NOMO-1 treated with dmso at 0.1 percent for 144 hours (cell line): Measurements from ENCODE around the gene IL32.

ENCODE experiments used
- DNase-seq: peaks from one replicate; lab custom pipeline; 2025; ENCODE audit not compliant: unreplicated experiment; lab: John Stamatoyannopoulos, UW

Gene IL32

GRCh38 chr16:3113765-3114479, 48.5 kb downstream of the IL32 start:
- DNase-seq: no peak

- DNase-seq: no peak
Measured at GRCh38 chr16:3115003-3115402, 49.6 kb downstream of the IL32 start.

- no peak for DNase-seq
Measured at GRCh38 chr16:3115561-3115960, 50.1 kb downstream of the IL32 start.

GRCh38 chr16:3118204-3118790, 52.9 kb downstream of the IL32 start:
- DNase-seq: no peak

GRCh38 chr16:3118846-3119245, 53.4 kb downstream of the IL32 start:
- DNase-seq: no peak
